Astrocyte (in vitro differentiated cells and primary cell): ENCODE measurements around the gene SH3BP5.

Experiments used
- EZH2 ChIP-seq: IDR thresholded peaks from 2 replicates; pipeline ENCODE4 v1.6.1; 2012; ENCODE audit warnings: mild to moderate bottlenecking, low read length, inconsistent platforms; ENCODE audit not compliant: insufficient read depth
- TF ChIP-seq, protein P1 (sequence below): IDR thresholded peaks from 2 replicates; pipeline ENCODE4 v1.5.1; 2011; ENCODE audit warnings: low read depth, mild to moderate bottlenecking, inconsistent platforms, low read length, moderate library complexity; ENCODE audit not compliant: insufficient read depth

GRCh38 chr3:15217011-15217671, 115.2 kb downstream of the SH3BP5 start:
- TF ChIP-seq, protein P1, sequence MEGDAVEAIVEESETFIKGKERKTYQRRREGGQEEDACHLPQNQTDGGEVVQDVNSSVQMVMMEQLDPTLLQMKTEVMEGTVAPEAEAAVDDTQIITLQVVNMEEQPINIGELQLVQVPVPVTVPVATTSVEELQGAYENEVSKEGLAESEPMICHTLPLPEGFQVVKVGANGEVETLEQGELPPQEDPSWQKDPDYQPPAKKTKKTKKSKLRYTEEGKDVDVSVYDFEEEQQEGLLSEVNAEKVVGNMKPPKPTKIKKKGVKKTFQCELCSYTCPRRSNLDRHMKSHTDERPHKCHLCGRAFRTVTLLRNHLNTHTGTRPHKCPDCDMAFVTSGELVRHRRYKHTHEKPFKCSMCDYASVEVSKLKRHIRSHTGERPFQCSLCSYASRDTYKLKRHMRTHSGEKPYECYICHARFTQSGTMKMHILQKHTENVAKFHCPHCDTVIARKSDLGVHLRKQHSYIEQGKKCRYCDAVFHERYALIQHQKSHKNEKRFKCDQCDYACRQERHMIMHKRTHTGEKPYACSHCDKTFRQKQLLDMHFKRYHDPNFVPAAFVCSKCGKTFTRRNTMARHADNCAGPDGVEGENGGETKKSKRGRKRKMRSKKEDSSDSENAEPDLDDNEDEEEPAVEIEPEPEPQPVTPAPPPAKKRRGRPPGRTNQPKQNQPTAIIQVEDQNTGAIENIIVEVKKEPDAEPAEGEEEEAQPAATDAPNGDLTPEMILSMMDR = no peak
- TF ChIP-seq EZH2 = no peak
